HG03280 (cell line): ENCODE measurements around the gene SAT2.
"Not testable (repeated sequence)": the region's sequence is repeated elsewhere in the genome, so short reads cannot be mapped to it uniquely, and the experiment has no call there.

Experiments used
- ATAC-seq: cut with Tn5 transposase; IDR thresholded peaks from one replicate; pipeline ENCODE4 v1.9.1; 2021; ENCODE audit warnings: mild to moderate bottlenecking, moderate library complexity; ENCODE audit not compliant: unreplicated experiment

The SAT2 gene

GRCh38 chr17:7636163-7636562 is 8.5 kb upstream of the SAT2 start:
- ATAC-seq: no peak

GRCh38 chr17:7634384-7634783 is 6.8 kb upstream of the SAT2 start:
- no peak for ATAC-seq

- ATAC-seq: no peak
These were observed 5.5 kb upstream of the SAT2 start for GRCh38 chr17:7633093-7633492.

- no peak for ATAC-seq
These were observed 4.9 kb upstream of the SAT2 start for GRCh38 chr17:7632492-7632894.

- ATAC-seq: no peak
These were observed 4.1 kb upstream of the SAT2 start for GRCh38 chr17:7631398-7632380.

- no peak for ATAC-seq
These were observed 2.4 kb upstream of the SAT2 start, which contains the start of gene SHBG for GRCh38 chr17:7629939-7630571. TSS of gene SHBG (plus strand) at chr17:7630135. CDS start at chr17:7630173, 38 bp downstream.

GRCh38 chr17:7626956-7627249 is 718 bp downstream of the SAT2 start:
- peak; percentile 5 for ATAC-seq

- ATAC-seq: no peak
These were observed 1.3 kb downstream of the SAT2 start for GRCh38 chr17:7626307-7626706.

GRCh38 chr17:7625749-7626148 is 1.9 kb downstream of the SAT2 start:
- not testable (repeated sequence) for ATAC-seq

GRCh38 chr17:7623661-7624060 is 4.0 kb downstream of the SAT2 start:
- no peak for ATAC-seq

- ATAC-seq: no peak
These were observed 6.8 kb downstream of the SAT2 start for GRCh38 chr17:7620835-7621234.

- no peak for ATAC-seq
These were observed 9.0 kb downstream of the SAT2 start for GRCh38 chr17:7618608-7619007.

GRCh38 chr17:7615265-7615747 is 12.3 kb downstream of the SAT2 start:
- ATAC-seq: no peak

- ATAC-seq: peak; percentile 87
These were observed 13.0 kb downstream of the SAT2 start, which contains the start of gene FXR2 for GRCh38 chr17:7614425-7615264. TSS of gene FXR2 (minus strand) at chr17:7614897. CDS start at chr17:7614532, 365 bp downstream.

GRCh38 chr17:7613769-7614424 is 13.7 kb downstream of the SAT2 start:
- no peak for ATAC-seq

- ATAC-seq: no peak
These were observed 15.4 kb downstream of the SAT2 start for GRCh38 chr17:7612294-7612640.

- no peak for ATAC-seq
These were observed 15.9 kb downstream of the SAT2 start for GRCh38 chr17:7611635-7612293.

GRCh38 chr17:7610641-7611040 is 17.0 kb downstream of the SAT2 start:
- ATAC-seq: no peak

GRCh38 chr17:7606280-7606679 is 21.3 kb downstream of the SAT2 start:
- ATAC-seq: no peak

GRCh38 chr17:7597561-7597960 is 30.1 kb downstream of the SAT2 start:
- not testable (repeated sequence) for ATAC-seq
